GM18499 (cell line): ENCODE results near the gene NRG2.

Source experiments
- ATAC-seq: cut with Tn5 transposase; IDR thresholded peaks from one replicate; pipeline ENCODE4 v1.9.1; 2021; ENCODE audit warnings: moderate number of reproducible peaks; ENCODE audit not compliant: insufficient read depth, unreplicated experiment

NRG2 gene

GRCh38 chr5:140041492-140042392, 1.4 kb downstream of the NRG2 start:
- no peak for ATAC-seq

GRCh38 chr5:140041099-140041491, 2.0 kb downstream of the NRG2 start:
- ATAC-seq = no peak

GRCh38 chr5:140040358-140040757, 2.7 kb downstream of the NRG2 start:
- ATAC-seq = no peak

GRCh38 chr5:140039561-140039960, 3.5 kb downstream of the NRG2 start:
- no peak for ATAC-seq

GRCh38 chr5:140038373-140038957, 4.6 kb downstream of the NRG2 start:
- ATAC-seq = no peak

GRCh38 chr5:140037012-140037411, 6.1 kb downstream of the NRG2 start:
- no peak for ATAC-seq

GRCh38 chr5:140035881-140036280, 7.2 kb downstream of the NRG2 start:
- no peak for ATAC-seq

GRCh38 chr5:140033037-140033760, 9.9 kb downstream of the NRG2 start:
- no peak for ATAC-seq

GRCh38 chr5:140032296-140032695, 10.8 kb downstream of the NRG2 start:
- ATAC-seq = no peak

GRCh38 chr5:140027807-140028206, 15.3 kb downstream of the NRG2 start:
- no peak for ATAC-seq

- ATAC-seq = no peak
Observed at GRCh38 chr5:140025736-140026135, 17.4 kb downstream of the NRG2 start.

- no peak for ATAC-seq
Observed at GRCh38 chr5:140024928-140025327, 18.2 kb downstream of the NRG2 start.

GRCh38 chr5:140023611-140024191, 19.4 kb downstream of the NRG2 start:
- no peak for ATAC-seq

- no peak for ATAC-seq
Observed at GRCh38 chr5:140020601-140021177, 22.4 kb downstream of the NRG2 start.

- no peak for ATAC-seq
Observed at GRCh38 chr5:140018920-140019644, 24.0 kb downstream of the NRG2 start.

GRCh38 chr5:140018517-140018916, 24.6 kb downstream of the NRG2 start:
- ATAC-seq = no peak

- ATAC-seq = no peak
Observed at GRCh38 chr5:140018096-140018481, 25.0 kb downstream of the NRG2 start.

- ATAC-seq = no peak
Observed at GRCh38 chr5:140017397-140018095, 25.6 kb downstream of the NRG2 start.

- ATAC-seq = no peak
Observed at GRCh38 chr5:140015706-140016105, 27.4 kb downstream of the NRG2 start.
